ENCODE measurements around the gene CNTFR. TPM values are rescaled to one million over a fixed set of nuclear protein-coding genes. Genes with fewer than 3 reads are reported as not detected.

The CNTFR gene
- total RNA-seq, 1 experiment from 2014 or later = 0.39 TPM

GRCh38 chr9:34502891-34503290 lies 86.6 kb downstream of the CNTFR start:
- ChIA-PET POLR2A (no interaction called here), CTCF (interaction anchor here (1.1 to 2.9 kb wide), 4 partner anchors 18 to 100 kb away, joined by 3 to 16 read pairs (median 4); no protein-coding TSS in a partner anchor)
- no peaks in the 10 kb centered on the region for H3K36me3 Mint-ChIP-seq (ENCODE audit: insufficient read depth, unreplicated experiment)
- no peaks in the 10 kb centered on the region for H3K4me1 Mint-ChIP-seq (ENCODE audit: low read depth, unreplicated experiment)
- H3K27ac Mint-ChIP-seq (ENCODE audit: unreplicated experiment) = no peak overlapping the region
- Histone ChIP-seq H3K4me1 (no peaks in the 10 kb centered on the region), H3K36me3 (ENCODE audit: control insufficient read depth, insufficient read depth, low read length) (no peaks in the 10 kb centered on the region), H3K4me3 (ENCODE audit: low read depth, low read length) (no peak overlapping the region), H3K9me3 (no peaks in the 10 kb centered on the region), H3K27me3 (replicated peaks; ENCODE audit: control insufficient read depth, insufficient read depth, low read length) (no peaks in the 10 kb centered on the region)
- H3K27me3 Mint-ChIP-seq (ENCODE audit: insufficient read depth, unreplicated experiment) = peaks cover 17% of the 10 kb centered on the region
- BruUV-seq (replicated peaks) = no TSS peak
- DNase-seq = no peak
- TF ChIP-seq, protein P1, sequence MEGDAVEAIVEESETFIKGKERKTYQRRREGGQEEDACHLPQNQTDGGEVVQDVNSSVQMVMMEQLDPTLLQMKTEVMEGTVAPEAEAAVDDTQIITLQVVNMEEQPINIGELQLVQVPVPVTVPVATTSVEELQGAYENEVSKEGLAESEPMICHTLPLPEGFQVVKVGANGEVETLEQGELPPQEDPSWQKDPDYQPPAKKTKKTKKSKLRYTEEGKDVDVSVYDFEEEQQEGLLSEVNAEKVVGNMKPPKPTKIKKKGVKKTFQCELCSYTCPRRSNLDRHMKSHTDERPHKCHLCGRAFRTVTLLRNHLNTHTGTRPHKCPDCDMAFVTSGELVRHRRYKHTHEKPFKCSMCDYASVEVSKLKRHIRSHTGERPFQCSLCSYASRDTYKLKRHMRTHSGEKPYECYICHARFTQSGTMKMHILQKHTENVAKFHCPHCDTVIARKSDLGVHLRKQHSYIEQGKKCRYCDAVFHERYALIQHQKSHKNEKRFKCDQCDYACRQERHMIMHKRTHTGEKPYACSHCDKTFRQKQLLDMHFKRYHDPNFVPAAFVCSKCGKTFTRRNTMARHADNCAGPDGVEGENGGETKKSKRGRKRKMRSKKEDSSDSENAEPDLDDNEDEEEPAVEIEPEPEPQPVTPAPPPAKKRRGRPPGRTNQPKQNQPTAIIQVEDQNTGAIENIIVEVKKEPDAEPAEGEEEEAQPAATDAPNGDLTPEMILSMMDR (IDR thresholded peaks at IDR 0.05; ENCODE audit: insufficient read depth in 1 of 2, low read depth in 1 of 2, low read length in 1 of 2, severe bottlenecking in 1 of 2, unreplicated experiment in 1 of 2) = no peak
- H3K9me3 Mint-ChIP-seq (ENCODE audit: unreplicated experiment) = no peaks in the 10 kb centered on the region
- intact Hi-C loops (cut with micrococcal nuclease; ENCODE audit: unreplicated experiment) = loop anchor here (5.0 kb wide), 1 partner anchor 44 kb away; no protein-coding TSS in a partner anchor
- no peak overlapping the region for H3K4me3 Mint-ChIP-seq (ENCODE audit: unreplicated experiment)

- no peak overlapping the region for H3K27ac Mint-ChIP-seq (ENCODE audit: unreplicated experiment)
- no TSS peak for BruUV-seq (replicated peaks)
- no peaks in the 10 kb centered on the region for H3K27me3 ChIP-seq (replicated peaks; ENCODE audit: control insufficient read depth, insufficient read depth, low read length)
- H3K36me3 Mint-ChIP-seq (ENCODE audit: insufficient read depth, unreplicated experiment) = no peaks in the 10 kb centered on the region
- TF ChIP-seq, protein P1 (IDR thresholded peaks at IDR 0.05; ENCODE audit: insufficient read depth in 1 of 2, low read depth in 1 of 2, low read length in 1 of 2, severe bottlenecking in 1 of 2, unreplicated experiment in 1 of 2) = no peak
- H3K4me3 ChIP-seq (ENCODE audit: low read depth, low read length) = no peak overlapping the region
- H3K4me3 Mint-ChIP-seq (ENCODE audit: unreplicated experiment) = no peak overlapping the region
- intact Hi-C loops (cut with micrococcal nuclease; ENCODE audit: unreplicated experiment) = loop anchor here (5.0 kb wide), 1 partner anchor 45 kb away; no protein-coding TSS in a partner anchor
- H3K4me1 Mint-ChIP-seq (ENCODE audit: low read depth, unreplicated experiment) = no peaks in the 10 kb centered on the region
- ChIA-PET CTCF (interaction anchor here (0.7 to 2.9 kb wide), 6 partner anchors 8 to 100 kb away, joined by 3 to 16 read pairs (median 4); no protein-coding TSS in a partner anchor), POLR2A (no interaction called here)
- H3K4me1 ChIP-seq = no peaks in the 10 kb centered on the region
- H3K36me3 ChIP-seq (ENCODE audit: control insufficient read depth, insufficient read depth, low read length) = no peaks in the 10 kb centered on the region
- no peaks in the 10 kb centered on the region for H3K9me3 Mint-ChIP-seq (ENCODE audit: unreplicated experiment)
- H3K9me3 ChIP-seq = no peaks in the 10 kb centered on the region
- H3K27me3 Mint-ChIP-seq (ENCODE audit: insufficient read depth, unreplicated experiment) = peaks cover 17% of the 10 kb centered on the region
- DNase-seq = no peak
Observed at GRCh38 chr9:34502471-34502870, 87.1 kb downstream of the CNTFR start.

- intact Hi-C loops (cut with micrococcal nuclease; ENCODE audit: unreplicated experiment) = loop anchor here (2.0 to 5.0 kb wide), 3 partner anchors 45 to 169 kb away; no protein-coding TSS in a partner anchor
- H3K27ac Mint-ChIP-seq (ENCODE audit: unreplicated experiment) = no peak overlapping the region
- H3K4me3 Mint-ChIP-seq (ENCODE audit: unreplicated experiment) = no peak overlapping the region
- no peaks in the 10 kb centered on the region for H3K9me3 Mint-ChIP-seq (ENCODE audit: unreplicated experiment)
- no peak for DNase-seq
- BruUV-seq (replicated peaks) = no TSS peak
- H3K27me3 Mint-ChIP-seq (ENCODE audit: insufficient read depth, unreplicated experiment) = peaks cover 17% of the 10 kb centered on the region
- ChIA-PET POLR2A (no interaction called here), CTCF (interaction anchor here (0.7 to 2.9 kb wide), 6 partner anchors 9 to 101 kb away, joined by 3 to 16 read pairs (median 4); no protein-coding TSS in a partner anchor)
- H3K27me3 ChIP-seq (replicated peaks; ENCODE audit: control insufficient read depth, insufficient read depth, low read length) = no peaks in the 10 kb centered on the region
- H3K4me1 ChIP-seq = no peaks in the 10 kb centered on the region
- H3K9me3 ChIP-seq = no peaks in the 10 kb centered on the region
- H3K4me3 ChIP-seq (ENCODE audit: low read depth, low read length) = no peak overlapping the region
- no peaks in the 10 kb centered on the region for H3K36me3 ChIP-seq (ENCODE audit: control insufficient read depth, insufficient read depth, low read length)
- no peaks in the 10 kb centered on the region for H3K4me1 Mint-ChIP-seq (ENCODE audit: low read depth, unreplicated experiment)
- TF ChIP-seq, protein P1 (IDR thresholded peaks at IDR 0.05; ENCODE audit: insufficient read depth in 1 of 2, low read depth in 1 of 2, low read length in 1 of 2, severe bottlenecking in 1 of 2, unreplicated experiment in 1 of 2) = no peak
- no peaks in the 10 kb centered on the region for H3K36me3 Mint-ChIP-seq (ENCODE audit: insufficient read depth, unreplicated experiment)
Observed at GRCh38 chr9:34501889-34502425, 87.6 kb downstream of the CNTFR start.

Other genes with a start within 250 kb of the CNTFR start
- gene MYORG, start 212.8 kb downstream of the CNTFR start, total RNA-seq (2022) = 33.4 and 37.3 TPM in 2 replicates
- gene FAM219A, start 131.2 kb downstream of the CNTFR start, total RNA-seq (2022) = 13.4 and 14.7 TPM in 2 replicates
- gene DNAI1, start 130.9 kb downstream of the CNTFR start, total RNA-seq (2022) = 0.52 and 0.67 TPM in 2 replicates
- 1.00 and 2.1 TPM in 2 replicates for gene ENHO, start 66.7 kb downstream of the CNTFR start, total RNA-seq (2022)
- 26.2 and 27.4 TPM in 2 replicates for gene RPP25L, start 22.4 kb upstream of the CNTFR start, total RNA-seq (2022)
- gene DCTN3, start 30.8 kb upstream of the CNTFR start, total RNA-seq (2022) = 66.1 and 70.0 TPM in 2 replicates
- gene ARID3C, start 39.3 kb upstream of the CNTFR start, total RNA-seq (2022) = not detected in 2 replicates
- gene SIGMAR1, start 48.1 kb upstream of the CNTFR start, total RNA-seq (2022) = 102 and 103 TPM in 2 replicates
- gene GALT, start 57.0 kb upstream of the CNTFR start, total RNA-seq (2022) = 50.1 and 52.0 TPM in 2 replicates
- 5.6 and 7.1 TPM in 2 replicates for gene IL11RA, start 62.5 kb upstream of the CNTFR start, total RNA-seq (2022)
- not detected in 2 replicates for gene CCL27, start 72.9 kb upstream of the CNTFR start, total RNA-seq (2022)
- not detected in 2 replicates for gene CCL19, start 101.6 kb upstream of the CNTFR start, total RNA-seq (2022)
- not detected in 2 replicates for gene CCL21, start 120.4 kb upstream of the CNTFR start, total RNA-seq (2022)

Data from Caco-2 (cell line).